HG03521 (cell line): ENCODE results near the gene SCN3A.

ENCODE experiments used
- ATAC-seq: cut with Tn5 transposase; IDR thresholded peaks from one replicate; pipeline ENCODE4 v1.9.1; 2021; ENCODE audit warnings: mild to moderate bottlenecking, moderate library complexity; ENCODE audit not compliant: unreplicated experiment

The SCN3A gene

DNA sequence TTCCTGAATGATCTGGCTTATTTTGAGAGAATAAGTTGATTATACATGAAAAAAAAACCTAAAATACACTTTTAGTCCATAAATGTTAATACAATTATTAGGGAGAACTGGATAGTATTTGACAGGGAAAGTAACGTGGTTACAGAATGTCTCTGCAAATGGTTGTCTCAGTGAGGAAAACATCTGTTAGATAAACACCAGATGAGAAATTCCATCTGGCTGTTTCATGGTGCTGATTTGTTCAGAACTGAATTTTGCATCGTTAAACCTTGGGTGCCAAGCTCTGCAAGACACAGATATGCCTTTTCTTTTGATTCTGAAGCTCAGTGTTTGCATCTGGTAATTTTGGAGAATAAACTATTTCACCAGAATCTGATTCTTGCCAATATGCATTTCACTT, 90.4 kb downstream of the SCN3A start:
- ATAC-seq = no peak

DNA sequence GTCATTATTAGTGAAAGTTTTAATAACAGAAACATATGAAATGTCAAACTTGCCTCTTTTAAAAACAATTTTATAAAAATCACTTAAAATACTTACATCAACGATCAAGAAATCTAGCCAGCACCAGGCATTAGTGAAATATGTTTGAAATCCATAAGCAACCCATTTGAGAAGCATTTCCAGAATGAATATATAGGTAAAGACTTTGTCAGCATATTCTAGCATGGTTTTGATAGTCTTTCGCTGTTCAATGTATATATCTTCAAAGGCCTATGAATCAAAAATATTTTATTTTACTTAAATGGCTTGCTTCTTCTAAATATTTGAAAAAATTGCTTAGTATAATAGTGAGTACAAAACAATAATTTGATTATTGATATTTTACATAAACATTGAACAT, 91.1 kb downstream of the SCN3A start:
- no peak for ATAC-seq

DNA sequence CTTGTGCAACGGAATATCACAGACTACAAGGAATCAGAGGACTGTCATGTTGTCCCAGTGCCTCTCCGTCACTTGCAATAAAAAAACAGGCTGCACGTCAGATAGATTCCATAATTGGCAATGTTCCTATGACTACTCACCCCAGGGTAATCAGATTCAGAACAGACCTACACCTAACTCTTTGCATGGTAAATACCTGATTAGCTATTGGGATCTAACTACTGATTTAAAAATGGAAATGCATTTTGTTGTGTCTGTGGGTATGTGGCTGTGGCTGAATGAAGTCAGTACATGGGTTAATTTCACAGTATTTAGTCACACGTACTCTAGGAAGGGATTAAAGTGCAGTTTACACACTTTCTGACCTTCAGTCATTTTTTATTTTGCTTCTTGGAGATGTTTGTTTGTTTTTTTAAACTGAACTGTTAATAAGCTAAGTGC, 91.7 kb downstream of the SCN3A start:
- ATAC-seq = no peak

DNA sequence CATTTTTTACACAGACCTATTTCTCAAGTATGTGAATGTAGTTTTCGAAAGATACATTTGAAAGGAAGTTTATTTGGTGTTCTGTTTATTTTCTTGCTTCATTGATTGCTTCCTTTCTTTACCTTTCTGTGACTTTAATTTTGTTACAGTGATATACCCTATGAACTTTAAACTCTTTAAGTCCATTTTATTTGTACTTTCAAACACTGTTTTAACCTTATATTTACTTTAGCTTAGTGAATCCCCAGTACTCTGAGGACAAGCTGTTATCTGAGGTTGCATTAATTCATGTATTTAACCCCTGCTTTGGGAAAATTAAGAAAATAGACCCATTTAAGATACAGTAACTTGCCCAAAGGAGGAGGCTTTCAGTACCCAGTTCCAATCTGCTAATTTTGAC, 93.5 kb downstream of the SCN3A start:
- ATAC-seq = no peak

DNA sequence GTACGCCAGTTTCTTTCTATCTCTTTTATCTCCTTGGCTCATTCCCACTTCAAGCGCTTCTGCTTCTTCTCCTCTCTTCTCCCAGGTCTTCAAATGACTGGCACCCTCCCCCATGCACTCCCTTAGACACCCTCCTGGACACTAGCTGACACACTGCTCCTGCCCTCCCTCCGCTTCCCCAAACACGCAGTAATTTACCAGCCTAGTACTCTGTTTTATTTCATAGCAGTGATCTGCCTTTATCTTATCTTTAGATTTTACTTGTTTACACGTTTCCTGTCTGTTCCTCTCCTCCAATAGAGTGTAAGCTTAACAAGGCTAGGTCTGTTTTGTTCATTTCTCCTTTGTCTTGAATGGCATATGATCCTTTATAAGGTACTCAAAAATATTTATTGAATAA, 93.9 kb downstream of the SCN3A start:
- ATAC-seq = no peak

DNA sequence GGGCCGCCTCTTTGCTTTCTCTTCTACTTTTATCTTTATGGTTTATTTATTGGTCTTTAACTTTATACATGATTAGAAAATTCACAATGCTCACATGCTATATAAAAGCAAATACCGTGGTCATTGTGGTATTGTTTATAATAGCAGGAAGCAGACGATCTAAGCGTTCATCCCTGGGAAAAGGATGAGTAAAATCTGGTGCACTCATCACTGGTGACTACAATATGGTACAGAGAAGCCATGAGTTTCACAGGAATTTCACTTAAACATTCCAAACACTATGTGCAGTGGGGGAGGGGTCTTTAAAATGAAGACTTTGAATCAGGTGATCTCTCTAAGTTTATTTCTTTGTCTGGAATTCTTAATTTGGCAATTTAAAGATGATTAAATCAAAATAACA, 97.9 kb downstream of the SCN3A start:
- no peak for ATAC-seq

DNA sequence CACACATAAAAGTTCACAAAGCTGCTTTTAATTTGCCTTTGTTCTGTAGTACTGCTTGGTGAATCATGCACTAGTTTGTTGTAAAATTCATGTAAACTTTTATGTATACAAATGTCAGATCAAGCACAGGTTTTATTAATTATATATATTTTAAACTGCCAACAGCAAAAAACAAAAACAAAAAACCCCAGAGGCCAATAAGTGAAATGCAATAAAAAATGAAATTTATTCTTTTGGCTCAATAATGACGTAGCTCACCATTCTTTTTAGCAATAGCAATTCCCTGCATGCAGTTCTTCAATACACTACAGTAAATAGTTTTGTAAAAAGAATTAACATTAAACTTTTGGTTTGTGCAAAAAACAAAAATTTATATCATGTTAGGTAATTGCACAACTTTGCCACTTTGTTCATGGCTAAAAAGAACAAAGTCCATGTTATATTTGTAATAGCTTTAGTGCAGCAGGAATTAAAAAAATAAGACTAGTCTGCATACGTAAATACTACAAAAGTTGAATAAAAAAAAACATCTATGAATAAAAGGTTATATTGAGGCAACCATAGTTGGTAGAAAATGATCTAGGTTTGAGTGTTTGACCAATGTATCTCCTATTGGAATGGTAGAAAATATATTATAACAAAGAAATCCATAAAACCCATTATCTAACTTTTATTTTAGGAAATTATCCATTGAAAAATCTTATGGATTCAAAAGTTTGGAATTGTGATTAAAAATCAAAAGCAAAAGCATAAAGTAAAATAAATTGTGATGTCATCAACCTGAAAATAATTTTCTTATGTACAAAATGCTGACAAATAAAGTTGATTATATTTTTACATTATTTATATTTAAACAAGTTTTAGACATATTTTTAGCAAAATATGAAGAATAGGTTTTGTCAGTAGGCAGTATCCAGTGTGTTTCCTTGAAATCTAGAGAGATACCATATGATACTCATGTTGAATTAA, 115.6 kb downstream of the SCN3A start:
- no peak for ATAC-seq

DNA sequence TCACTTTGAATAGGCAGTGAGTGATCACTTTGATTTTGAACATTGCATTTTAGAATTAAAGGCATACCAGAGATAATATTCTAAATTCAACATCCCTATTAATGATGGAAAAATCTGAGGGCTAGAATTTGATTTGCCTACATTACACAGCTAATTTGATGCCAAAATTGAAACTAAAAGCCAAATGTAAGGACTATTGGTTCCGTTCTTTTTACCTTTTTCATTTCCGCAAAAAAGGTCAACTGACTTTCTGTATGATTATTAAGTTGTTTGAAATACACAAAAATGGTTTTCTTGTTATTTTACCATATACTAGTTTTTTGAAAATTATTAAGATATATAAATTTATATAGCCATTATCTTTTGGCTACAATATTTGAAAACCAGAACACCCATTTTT, 117.5 kb downstream of the SCN3A start:
- ATAC-seq = no peak

DNA sequence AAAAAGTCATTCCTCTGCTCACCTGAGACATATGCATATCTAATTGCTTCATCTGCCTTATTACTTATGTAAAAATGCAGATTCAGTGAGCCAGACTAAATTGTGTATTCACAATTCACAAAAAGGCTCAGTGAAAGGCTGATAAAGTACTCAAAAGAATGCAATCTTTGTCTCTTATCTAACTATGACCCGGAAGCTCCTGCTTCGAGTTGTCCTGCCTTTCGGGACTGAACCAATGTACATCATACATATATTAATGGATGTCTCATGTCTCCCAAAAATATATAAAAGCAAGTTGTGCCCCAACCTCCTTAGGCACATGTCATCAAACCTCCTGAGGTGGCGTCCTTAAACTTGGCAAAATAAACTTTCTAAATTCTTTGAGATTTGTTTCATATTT, 120.5 kb downstream of the SCN3A start:
- ATAC-seq = no peak

DNA sequence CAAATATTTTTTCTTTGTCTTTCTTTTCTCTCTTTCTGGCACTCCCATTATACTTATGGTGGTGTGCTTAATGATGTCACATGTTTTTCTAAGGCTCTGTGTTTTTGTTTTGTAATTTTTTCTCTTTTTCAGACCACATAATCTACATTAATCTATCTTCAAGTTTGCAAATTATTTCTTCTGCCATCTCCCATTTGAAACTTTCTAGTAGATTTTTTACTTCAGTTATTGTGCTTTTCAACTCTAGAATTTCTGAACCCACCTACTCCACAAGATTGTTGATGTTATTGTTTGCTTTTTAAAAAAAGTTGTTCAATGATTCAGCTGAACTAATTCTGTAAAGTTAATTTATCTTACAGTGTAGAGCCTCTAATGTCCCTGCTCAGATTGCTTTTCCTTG, 121.4 kb downstream of the SCN3A start:
- ATAC-seq = no peak

DNA sequence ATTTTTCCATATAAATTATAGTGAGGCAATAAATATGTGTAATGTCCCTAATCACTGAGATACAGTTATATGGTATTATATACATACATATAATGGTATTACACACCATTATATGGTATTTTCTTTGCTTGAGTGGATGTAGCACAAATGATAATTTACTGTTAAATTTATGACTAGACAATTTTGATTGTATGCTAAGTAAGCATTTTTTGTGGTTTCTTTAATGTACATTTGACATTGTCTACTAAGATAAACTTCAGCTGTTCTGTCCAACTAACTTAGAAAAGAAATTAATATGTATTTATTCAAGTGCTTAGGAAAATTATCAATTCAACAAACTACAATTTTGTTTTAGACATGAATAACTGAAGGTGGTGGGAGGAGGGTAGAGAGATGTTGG, 122.6 kb downstream of the SCN3A start:
- no peak for ATAC-seq

DNA sequence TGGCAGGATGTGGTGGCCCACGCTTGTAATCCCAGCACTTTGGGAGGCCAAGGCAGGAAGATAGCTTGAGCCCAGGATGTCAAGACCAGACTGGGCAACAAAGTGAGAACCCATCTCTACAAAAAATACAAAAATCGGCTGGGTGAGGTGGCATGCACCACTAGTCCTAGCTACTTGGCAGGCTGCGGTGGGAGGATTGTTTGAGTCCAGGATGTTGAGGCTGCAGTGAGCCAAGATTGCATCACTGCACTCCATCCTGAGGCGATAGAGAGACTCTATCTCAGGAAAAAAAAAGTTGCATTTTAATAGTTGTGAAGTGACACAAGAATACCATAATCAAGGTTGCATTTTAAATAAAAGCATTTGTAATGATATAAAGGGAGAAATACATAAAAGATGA, 124.4 kb downstream of the SCN3A start:
- ATAC-seq = no peak

DNA sequence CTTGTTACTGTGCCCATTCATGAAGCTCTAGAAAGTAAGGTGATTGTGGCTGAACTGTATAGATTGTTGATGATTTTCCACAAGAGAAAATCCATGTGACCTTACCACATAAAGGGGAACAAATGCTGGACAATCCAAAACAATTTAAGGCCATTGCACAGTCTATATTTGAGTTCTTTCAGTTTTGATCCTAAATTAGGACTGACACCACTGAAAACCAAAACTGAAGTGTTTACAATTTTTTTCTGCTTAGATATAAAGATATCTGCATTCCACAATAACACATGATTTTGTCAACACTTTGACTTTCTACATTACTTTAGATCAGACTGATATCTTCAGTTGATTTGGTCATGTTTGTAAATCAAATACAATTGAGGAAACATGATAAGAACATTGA, 124.9 kb downstream of the SCN3A start:
- no peak for ATAC-seq

DNA sequence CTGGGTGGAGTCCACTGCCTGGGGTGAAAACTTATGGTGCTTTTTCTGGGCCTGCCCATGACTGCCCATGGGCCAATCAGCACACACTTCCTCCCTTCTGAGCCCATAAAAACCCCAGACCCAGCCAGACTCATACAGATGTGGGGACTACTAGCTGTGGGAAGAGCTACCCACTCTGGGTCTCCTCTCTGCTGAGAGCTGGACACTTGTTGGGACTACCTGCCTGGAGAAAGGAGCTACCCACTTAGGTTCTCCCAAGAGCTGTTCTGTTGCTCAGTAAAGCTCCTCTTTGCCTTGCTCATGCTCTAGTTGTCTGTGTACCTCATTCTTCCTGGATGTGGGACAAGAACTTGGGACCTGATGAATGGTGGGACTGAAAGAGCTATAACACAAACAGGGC, 129.0 kb downstream of the SCN3A start:
- no peak for ATAC-seq

DNA sequence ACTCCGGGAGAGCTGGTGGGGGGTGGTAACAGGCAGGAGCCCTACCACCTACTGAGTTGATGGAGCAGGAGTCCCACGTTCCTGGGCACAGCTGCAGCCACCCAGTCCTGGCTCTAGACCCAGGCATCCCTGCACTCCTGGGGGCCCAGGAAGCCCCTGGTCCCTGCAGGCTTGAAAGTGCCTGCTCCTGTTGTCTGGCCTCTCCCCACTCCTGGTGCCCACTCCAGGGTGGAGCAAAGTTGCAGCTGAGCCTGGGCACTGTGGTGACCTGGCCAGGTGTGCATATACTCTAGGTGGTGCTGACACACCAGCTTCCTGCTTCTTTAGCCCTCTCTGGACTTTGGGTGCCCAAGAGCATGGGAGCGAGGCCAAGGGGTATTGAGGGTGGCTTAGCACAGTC, 129.5 kb downstream of the SCN3A start:
- no peak for ATAC-seq

DNA sequence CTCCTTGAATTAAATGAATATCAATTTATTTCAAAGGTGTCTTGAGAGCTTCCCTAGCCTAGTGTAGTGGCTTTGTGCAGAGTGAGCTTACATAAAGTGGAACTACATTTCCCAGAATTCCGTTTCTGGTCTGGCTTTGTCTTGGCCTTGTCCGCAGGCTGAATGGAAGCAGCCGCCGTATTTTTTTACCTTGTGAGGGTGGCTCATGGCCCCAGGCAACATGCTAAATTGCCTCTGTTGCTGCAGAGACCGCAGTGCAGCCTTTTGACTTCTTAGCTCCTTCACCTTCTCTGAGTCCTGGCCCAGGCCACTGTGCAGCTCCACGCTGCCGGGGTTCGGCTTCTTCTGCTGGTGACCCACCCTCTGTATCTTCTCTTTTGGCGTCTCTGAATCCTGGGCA, 133.8 kb downstream of the SCN3A start:
- no peak for ATAC-seq

DNA sequence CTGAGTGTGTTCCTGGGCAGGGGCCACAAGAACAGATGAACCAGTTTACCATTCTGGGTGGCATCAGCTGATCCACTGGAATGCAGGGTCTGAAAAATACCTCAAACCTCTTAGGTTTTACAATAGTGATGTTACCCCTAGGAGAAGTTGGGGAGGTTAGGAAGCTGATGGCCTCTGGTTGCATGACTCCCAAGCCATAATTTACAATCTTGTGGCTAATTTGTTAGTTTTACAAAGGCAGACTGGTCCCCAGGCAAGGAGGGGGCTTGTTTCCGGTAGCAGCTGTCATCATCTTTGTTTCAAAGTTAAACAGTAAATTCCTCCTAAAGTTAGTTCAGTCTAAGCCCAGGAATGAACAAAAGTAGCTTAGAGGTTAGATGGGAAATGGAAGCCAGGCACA, 134.7 kb downstream of the SCN3A start:
- no peak for ATAC-seq

DNA sequence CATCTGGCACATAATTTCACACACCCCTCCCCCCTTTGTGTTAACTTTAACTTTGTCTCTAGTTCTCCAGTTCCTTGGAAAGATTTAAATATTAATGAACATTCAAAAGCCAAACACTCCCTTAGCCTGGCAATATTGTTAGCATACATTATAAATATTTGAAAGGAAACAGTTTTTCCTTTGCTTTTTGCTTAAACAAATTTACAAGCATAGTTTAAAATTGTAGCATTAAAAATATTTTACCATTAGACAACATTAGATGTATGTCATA, 135.4 kb downstream of the SCN3A start:
- ATAC-seq = no peak

DNA sequence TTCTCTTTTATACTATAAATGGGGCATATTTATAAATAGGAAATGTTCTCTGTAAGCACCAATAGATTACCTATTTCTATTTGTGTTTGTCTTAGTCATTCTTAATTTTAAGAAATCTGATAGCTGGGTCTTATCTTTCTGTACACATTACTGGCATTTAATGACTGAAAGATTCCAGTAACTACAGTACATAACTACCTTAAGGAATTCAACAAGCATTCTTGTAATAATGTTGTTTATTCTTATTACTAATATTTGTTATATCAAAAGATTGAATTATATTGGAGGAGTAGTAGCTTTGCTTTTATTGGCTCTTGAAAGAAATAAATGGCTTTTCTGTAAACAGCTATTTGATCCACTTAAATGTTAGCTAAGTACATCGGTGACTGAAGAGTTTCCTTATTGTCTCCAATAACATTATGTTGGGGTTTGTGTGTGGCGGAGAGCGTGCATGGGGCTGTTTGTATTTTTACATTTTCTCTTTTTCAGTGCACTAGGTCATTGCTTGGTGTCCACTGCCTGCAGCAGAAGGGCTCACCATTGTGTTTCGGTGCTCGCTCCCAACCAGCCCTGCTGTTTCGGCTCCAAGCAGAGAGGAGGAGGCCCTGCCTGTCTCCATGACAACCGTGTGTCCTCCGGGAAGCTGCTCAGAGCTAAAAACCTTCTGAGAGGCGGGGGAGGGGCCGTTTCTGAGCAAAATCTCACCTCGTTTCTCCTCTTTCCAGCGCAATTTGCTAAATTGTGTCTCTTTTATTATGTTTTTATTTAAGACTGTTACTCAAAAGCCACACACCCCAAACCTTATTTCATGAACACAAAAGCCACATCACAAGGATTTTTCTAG, 136.0 kb downstream of the SCN3A start:
- ATAC-seq = no peak

DNA sequence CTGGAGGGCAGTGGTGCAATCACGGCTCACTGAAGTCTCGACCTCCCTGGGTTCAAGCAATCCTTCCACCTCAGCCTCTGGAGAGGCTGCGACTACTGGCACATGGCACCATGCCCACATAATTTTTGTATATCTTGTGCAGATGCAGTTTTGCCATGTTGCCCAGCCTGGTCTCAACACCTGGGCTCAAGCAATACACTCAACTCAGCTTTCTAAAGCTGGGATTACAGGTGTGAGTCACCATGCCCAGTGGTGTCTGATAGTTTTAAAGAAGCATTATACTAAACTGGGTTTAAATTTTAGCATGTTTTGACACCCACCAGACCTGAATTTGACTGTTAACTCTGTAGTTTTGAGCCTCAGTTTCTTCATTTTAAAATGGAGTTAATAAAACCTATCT, 139.1 kb downstream of the SCN3A start:
- no peak for ATAC-seq

DNA sequence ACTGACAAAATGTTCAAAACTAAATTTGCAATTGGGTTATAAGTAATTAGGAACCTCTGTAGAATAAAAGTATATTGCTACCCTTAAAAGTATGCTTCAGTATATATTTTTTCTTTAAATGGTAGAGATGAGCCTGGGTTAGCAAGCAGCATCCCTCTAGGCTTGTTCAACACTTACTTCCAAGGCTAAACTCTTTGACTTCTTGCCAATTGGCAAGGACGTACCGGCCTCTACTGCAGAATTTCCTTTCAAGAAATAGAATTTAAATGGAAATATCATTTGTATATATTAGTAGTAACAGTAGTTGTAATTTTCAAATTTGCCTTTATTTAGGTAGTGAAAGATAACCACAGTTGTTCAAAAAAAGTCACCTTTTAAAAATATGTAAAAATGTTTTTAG, 143.4 kb downstream of the SCN3A start:
- ATAC-seq = no peak
